HG03095 (cell line): ENCODE measurements around the gene CLTC.
A peak's percentile ranks its signal among the peaks of the same experiment; 100 is the strongest.
"Not testable (repeated sequence)": the region's sequence is repeated elsewhere in the genome, so short reads cannot be mapped to it uniquely, and the experiment has no call there.

Source experiments
- ATAC-seq: cut with Tn5 transposase; IDR thresholded peaks from one replicate; pipeline ENCODE4 v1.9.1; 2021; ENCODE audit warnings: moderate library complexity; ENCODE audit not compliant: unreplicated experiment

CLTC gene

DNA sequence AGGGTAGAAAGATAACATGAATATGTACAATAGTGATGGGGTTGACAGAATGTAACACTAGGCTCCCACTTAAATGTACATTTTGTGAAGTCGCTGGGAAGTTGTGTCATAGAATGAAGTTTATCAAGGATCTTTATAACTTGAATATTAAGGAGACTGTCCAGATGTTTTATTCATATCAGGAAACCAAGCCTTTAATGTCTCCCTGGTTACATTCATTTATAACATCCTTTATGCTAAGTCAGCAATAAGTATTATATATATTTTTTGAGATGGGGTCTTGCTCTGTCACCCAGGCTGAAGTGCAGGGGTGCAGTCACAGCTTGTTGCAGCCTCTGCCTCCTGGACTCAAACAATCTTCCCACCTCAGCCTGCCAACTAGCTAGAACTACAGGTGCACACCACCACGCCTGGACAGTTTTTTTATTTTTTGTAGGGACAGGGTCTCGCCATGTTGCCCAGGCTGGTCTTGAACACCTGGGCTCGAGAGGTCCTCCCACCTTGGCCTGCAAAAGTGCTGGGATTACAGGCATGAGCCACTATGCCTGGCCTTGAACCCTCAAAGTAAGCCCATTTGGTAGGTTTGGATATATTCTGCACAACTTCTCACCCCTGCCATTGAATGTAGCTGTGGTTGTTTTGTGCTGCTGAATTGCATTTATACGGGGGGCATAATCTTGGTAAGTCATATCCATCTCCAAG is 14.1 kb downstream of the CLTC start:
- ATAC-seq: no peak

DNA sequence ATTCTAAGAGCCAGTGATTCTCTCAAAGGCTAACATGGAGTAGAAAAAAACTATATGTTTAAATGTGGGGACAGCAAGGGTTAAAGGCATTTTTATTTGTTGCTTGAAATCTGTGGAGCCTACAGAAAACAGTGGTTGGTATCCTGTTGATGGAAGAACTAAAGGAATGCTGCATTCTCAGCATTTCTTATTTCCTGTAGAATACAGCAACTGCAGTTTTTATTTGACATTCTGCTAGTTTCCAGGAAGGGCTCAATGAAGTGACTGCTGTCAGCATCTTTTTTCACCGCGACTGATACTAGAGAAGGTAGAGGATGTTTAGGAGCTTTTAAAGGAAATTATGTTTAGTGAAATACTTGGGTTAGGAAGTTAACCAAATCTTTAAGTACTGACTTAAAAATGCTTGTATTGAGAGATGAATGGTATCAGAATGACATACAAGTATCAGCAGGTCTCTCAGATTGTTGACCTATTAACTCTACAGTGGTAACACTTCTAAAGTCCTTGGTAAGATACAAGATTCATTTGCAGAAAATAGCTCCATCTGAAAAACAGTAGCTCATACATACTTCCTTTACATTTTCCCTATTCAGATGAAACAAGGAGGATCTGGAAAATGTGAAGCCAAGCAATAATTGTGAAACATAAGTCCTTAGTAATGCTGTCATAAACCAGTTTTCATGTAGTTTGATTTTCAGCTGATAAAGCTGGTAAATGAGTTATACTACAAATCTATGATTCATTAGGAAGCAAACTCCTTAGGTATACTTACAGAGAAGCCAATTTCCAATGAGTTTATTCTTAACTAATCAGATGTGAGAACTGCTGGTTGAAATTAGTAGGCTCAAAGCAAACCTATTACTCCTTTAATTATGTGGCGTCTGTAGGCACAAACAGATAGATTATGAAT is 15.2 kb downstream of the CLTC start:
- ATAC-seq: no peak

DNA sequence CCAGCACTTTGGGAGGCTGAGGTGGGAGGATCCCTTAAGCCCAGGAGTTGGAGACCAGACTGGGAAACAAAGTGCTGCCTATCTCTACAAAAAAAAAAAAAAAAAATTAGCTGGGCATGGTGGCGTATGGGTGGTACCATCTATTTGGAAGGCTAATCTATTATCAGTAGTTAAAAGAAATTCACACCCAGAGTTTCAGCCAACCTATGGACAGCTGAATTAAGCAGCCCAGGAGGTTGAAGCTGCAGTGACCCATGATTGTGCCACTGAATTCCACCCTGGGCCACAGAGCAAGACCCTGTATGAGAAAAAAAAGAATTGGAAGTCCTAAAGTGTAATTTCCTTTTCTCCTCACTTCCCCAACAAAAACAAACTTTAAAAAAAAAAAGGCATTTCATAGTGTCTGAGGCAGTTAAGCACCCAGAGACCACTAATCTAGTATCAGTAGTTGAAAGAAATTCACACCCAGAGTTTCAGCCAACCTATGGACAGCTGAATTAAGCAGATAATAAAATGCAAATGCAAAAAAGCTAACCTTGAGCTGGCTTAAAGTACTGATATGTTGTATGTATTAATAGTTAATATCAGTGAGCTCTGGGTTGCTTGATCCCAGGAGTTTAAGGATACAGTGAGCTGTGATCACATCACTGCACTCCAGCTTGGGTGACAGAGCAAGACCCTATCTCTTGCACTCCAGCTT is 18.1 kb downstream of the CLTC start:
- no peak for ATAC-seq

- no peak for ATAC-seq
Observed at GRCh38 chr17:59638553-59638952, 18.9 kb downstream of the CLTC start.

GRCh38 chr17:59641799-59642484 is 22.2 kb downstream of the CLTC start:
- ATAC-seq: peak; percentile 94

- ATAC-seq: no peak
Observed at GRCh38 chr17:59642565-59642964, 22.9 kb downstream of the CLTC start.

- no peak for ATAC-seq
Observed at GRCh38 chr17:59643159-59644140, 23.8 kb downstream of the CLTC start.

DNA sequence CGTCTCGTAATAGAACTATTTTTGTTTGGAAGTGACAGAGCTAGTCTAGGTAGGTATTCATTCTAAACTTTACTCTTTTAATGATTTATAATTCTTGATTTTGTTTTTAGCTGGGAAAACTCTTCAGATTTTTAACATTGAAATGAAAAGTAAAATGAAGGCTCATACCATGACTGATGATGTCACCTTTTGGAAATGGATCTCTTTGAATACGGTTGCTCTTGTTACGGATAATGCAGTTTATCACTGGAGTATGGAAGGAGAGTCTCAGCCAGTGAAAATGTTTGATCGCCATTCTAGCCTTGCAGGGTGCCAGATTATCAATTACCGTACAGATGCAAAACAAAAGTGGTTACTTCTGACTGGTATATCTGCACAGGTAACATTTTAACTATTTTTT is 27.6 kb downstream of the CLTC start:
- no peak for ATAC-seq

GRCh38 chr17:59649886-59650285 is 30.2 kb downstream of the CLTC start:
- no peak for ATAC-seq

DNA sequence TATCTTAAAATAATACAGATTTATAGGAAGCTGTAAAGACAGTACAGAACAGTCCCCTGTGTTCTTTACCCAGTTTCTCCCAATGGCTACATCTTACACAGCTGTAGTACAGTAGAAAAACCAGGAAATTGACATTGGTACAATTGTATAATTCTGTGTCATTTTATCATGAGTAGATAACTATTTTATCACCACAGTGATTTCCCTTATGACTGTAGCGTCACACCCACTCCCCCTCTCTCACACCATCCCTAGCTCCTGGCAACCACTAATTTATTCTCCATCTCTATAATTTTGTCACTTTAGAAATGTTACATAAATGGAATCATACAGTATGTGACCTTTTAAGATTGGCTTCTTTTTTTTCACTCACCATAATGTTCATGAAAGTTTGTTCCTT is 30.9 kb downstream of the CLTC start:
- no peak for ATAC-seq

- no peak for ATAC-seq
Observed at GRCh38 chr17:59651346-59651745, 31.7 kb downstream of the CLTC start.

DNA sequence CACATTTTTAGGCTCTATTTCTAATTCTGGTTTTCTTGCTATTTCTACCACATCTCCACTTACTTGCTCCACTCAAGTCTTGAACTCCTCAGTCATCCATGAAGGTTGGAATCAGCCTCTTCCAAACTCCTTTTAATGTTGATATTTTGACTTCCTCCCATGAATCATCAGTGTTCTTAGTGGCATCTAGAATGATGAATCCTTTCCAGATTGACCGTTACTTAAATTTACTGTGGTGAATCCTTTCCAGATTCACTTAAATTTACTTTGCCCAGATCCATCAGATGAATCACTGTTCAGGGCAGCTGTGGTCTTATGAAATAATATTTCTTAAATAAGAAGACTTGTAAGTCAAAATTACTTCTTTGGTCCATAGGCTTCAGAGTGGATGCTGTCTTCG is 32.4 kb downstream of the CLTC start:
- ATAC-seq: no peak

- ATAC-seq: not testable (repeated sequence)
Observed at GRCh38 chr17:59656624-59657023, 36.9 kb downstream of the CLTC start.

DNA sequence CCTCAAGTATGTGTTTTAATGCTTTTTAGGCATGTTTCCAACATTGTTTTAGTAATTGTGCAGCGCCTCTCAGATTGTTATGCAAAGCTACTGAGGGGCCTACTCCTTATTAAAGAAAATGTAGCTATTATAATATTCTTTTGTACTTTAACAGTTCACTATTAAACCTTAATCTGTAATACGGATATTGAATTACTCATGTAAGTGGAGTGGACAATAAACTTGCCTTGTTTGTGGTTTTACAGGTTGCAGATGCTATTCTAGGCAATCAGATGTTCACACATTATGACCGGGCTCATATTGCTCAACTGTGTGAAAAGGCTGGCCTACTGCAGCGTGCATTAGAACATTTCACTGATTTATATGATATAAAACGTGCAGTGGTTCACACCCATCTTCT is 46.5 kb downstream of the CLTC start:
- ATAC-seq: no peak

GRCh38 chr17:59668816-59669215 is 49.1 kb downstream of the CLTC start:
- ATAC-seq: no peak

GRCh38 chr17:59669411-59669810 is 49.7 kb downstream of the CLTC start:
- no peak for ATAC-seq

DNA sequence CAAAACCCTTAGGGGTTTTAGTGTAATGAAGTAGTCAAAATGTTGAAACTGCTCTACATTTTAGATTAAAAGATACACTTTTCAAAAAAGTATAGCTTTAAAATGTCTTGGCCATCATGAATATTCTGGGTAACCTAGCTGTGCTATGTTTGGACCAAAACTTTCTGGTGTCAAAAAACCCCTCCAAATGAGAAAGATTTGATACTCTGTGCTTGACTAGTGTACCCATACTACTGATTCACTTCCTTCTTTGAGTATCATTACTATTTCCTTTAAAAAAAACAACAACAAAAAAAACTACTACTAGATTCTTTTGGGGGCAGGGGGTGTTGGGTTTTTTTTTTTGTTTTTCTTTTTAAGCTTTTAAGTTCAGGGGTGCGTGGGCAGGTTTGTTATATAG is 50.2 kb downstream of the CLTC start:
- ATAC-seq: no peak

DNA sequence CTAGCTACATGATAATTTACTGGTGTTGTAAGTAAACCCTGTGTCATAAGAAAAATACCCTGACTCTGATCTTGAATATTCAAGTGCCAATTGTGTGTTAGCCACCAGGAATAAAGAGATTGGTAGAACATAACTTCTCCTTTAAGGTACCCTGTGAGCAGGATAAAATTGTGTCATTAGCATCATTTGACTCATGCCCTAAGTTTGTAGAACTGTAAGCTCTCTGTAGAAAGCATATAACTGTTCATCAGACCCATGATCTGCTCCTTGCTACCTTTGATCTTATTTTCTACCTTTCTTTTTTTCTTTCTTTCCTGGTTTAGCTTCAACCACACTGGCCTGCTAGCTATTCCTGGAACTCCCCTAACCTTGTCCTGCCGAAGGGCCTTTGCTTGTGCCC is 51.7 kb downstream of the CLTC start:
- no peak for ATAC-seq

DNA sequence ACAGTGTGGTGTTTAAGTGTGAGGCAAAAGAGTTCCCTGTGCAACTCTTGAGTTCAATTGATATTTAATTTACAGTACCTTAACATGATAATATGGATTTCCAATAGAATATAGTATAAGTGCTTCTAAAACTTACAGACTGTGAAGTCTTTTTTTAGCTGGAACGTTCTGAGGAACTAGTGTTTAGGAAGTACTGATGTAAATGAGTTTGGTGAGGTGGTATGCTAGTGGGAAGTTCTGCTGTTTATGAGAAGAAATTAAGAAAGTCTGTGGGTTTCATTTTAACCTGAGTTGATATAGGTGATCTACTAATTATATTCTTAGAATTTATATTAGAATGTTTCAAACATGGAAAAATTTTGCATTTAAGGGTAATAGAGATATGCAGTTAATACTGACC is 55.5 kb downstream of the CLTC start:
- no peak for ATAC-seq

DNA sequence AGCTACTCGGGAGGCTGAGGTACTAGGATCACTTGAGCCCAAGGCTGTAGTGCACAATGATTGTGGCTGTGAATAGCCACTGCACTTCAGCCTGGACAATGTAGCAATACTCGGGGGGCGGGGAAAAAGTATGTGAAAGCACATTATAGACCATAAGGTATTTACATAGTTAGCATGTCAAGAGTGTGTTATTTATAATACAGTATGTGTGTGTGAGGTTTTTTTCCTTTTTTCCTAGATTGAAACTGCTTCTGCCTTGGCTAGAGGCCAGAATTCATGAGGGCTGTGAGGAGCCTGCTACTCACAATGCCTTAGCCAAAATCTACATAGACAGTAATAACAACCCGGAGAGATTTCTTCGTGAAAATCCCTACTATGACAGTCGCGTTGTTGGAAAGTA is 57.0 kb downstream of the CLTC start:
- ATAC-seq: no peak
